ENCODE measurements around the gene ADAMTS16.

ADAMTS16 gene

DNA sequence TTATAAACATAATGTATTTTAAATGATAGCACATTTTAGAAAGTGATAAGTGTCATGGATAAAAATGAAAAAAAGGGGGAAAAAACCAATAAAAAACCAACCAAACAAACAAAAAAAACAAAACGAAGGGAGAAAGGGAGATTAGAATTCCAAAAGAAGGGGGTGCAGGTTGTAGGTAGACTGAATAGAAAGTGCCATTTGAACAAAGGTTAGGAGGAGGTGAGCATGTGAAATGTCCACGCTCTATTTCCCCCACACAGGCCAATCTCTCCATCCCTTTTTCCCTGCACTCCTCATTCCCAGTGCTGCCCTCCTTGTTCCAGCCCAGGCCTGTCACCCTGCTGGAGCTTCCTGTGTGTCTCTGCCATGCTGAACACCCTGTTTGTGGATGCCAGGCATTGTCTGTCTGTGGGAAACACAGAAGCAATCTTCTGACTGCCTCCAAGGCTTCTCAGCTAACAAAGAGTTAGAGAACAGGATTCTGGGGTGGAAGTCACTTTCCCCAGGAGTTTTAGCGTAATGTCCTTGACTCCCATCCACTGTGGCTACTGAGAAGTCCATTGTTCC is 138.8 kb downstream of the ADAMTS16 start:
- no peaks in the 10 kb centered on the region for H3K36me3 ChIP-seq
- H3K27me3 ChIP-seq (ENCODE audit: insufficient read depth, low read depth, severe bottlenecking), result peaks cover 70% of the 10 kb centered on the region
- peaks cover 3% of the 10 kb centered on the region for H3K9me3 ChIP-seq (ENCODE audit: severe bottlenecking)
- no peak overlapping the region for H3K27ac ChIP-seq
- no peak for DNase-seq
- TF ChIP-seq, protein P1, sequence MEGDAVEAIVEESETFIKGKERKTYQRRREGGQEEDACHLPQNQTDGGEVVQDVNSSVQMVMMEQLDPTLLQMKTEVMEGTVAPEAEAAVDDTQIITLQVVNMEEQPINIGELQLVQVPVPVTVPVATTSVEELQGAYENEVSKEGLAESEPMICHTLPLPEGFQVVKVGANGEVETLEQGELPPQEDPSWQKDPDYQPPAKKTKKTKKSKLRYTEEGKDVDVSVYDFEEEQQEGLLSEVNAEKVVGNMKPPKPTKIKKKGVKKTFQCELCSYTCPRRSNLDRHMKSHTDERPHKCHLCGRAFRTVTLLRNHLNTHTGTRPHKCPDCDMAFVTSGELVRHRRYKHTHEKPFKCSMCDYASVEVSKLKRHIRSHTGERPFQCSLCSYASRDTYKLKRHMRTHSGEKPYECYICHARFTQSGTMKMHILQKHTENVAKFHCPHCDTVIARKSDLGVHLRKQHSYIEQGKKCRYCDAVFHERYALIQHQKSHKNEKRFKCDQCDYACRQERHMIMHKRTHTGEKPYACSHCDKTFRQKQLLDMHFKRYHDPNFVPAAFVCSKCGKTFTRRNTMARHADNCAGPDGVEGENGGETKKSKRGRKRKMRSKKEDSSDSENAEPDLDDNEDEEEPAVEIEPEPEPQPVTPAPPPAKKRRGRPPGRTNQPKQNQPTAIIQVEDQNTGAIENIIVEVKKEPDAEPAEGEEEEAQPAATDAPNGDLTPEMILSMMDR (IDR thresholded peaks at IDR 0.05; ENCODE audit: low read depth, low read length), result no peak
- no peak overlapping the region for H3K4me3 ChIP-seq (ENCODE audit: low read depth, low read length)

DNA sequence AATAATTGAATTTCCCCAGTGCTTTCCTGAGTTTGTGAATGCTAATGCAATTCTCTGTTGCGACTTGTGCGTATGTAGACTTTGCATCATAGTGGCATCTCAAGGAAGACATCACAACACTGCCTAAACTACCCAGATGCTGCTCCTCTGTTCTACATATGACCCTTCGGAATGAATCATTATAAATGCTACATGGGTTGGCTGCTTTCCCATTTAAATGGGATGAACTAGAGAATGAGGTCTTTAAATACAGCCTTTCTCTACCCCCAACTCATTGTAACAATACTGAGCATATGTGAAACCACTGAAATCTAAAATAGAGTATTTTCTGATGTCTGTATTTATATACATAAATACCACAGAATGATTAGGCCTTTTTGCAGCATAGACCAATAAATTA is 145.8 kb downstream of the ADAMTS16 start:
- no peak overlapping the region for H3K27ac ChIP-seq
- H3K36me3 ChIP-seq, result no peaks in the 10 kb centered on the region
- no peak overlapping the region for H3K4me3 ChIP-seq (ENCODE audit: low read depth, low read length)
- TF ChIP-seq, protein P1 (IDR thresholded peaks at IDR 0.05; ENCODE audit: low read depth, low read length), result no peak
- H3K27me3 ChIP-seq (ENCODE audit: insufficient read depth, low read depth, severe bottlenecking), result peaks cover 80% of the 10 kb centered on the region
- no peak for DNase-seq
- H3K9me3 ChIP-seq (ENCODE audit: severe bottlenecking), result peaks cover 3% of the 10 kb centered on the region

DNA sequence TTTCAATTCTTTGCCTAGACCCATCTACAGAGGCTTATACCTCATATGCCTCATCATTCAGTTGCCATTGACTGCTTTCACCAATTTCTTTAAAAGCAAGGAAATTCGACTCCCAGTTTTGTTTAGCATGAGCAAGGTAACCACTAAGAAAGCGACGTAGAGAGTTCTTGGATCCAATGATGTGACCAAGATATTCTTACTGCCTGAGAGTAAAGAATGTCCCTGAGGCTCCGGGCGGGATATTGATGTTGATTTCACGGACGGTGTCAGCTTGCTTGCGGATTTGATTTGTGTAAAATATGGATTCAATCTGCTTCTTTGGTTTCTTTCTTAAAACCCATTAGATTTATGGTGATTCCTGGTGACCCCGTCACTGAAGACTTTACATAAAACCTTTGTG is 147.3 kb downstream of the ADAMTS16 start:
- H3K4me3 ChIP-seq (ENCODE audit: low read depth, low read length), result no peak overlapping the region
- peaks cover 78% of the 10 kb centered on the region for H3K27me3 ChIP-seq (ENCODE audit: insufficient read depth, low read depth, severe bottlenecking)
- H3K36me3 ChIP-seq, result no peaks in the 10 kb centered on the region
- H3K27ac ChIP-seq, result no peak overlapping the region
- H3K9me3 ChIP-seq (ENCODE audit: severe bottlenecking), result peaks cover 3% of the 10 kb centered on the region
- no peak for DNase-seq
- TF ChIP-seq, protein P1 (IDR thresholded peaks at IDR 0.05; ENCODE audit: low read depth, low read length), result no peak

DNA sequence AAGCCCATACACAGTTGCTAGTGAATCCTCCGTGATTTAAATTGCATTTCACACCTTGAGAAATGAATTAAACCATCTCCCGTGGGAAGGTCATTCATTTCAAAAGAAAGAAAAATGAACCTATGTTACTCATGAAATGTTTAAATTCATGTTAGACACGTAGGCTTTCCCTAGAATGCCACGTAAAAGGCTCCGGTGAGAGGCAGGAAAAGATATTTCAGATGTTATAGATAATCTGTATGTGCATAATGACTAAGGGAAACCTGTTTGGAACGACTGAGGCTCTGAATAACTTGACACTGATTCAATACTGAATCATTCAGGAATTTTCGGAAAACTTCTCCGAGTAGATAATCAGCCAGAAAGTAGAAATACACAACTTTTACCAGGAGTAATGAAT is 148.1 kb downstream of the ADAMTS16 start:
- Histone ChIP-seq H3K4me3 (ENCODE audit: low read depth, low read length) (no peak overlapping the region), H3K9me3 (ENCODE audit: severe bottlenecking) (peaks cover 3% of the 10 kb centered on the region), H3K36me3 (no peaks in the 10 kb centered on the region), H3K27me3 (ENCODE audit: insufficient read depth, low read depth, severe bottlenecking) (peaks cover 81% of the 10 kb centered on the region), H3K27ac (no peak overlapping the region)
- TF ChIP-seq, protein P1 (IDR thresholded peaks at IDR 0.05; ENCODE audit: low read depth, low read length), result no peak
- DNase-seq, result no peak

DNA sequence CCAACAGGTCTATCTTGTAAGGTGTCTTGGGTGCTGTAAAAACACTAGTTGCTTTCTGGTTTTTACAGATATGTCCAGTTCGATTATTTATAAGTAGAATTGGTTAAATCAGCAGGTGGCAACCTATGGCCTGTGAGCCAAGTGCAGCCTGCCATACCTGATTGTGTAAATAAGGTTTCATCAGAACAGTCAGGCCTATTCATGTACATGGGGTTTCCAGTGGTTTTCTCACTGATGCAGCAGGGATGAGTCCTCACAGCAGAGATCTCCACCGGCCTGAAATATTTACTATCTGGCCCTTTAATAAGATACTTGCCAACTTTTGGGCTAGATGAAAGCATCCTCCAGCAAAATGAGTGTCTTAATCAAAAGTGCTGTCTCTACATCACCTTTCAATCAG is 149.4 kb downstream of the ADAMTS16 start:
- H3K36me3 ChIP-seq, result no peaks in the 10 kb centered on the region

More for the DNA sequence above, 149.4 kb downstream of the ADAMTS16 start:
- Histone ChIP-seq H3K27me3 (ENCODE audit: insufficient read depth, low read depth, severe bottlenecking) (peaks cover 89% of the 10 kb centered on the region), H3K4me3 (ENCODE audit: low read depth, low read length) (no peak overlapping the region), H3K9me3 (ENCODE audit: severe bottlenecking) (no peaks in the 10 kb centered on the region), H3K27ac (no peak overlapping the region)
- no peak for DNase-seq
- TF ChIP-seq, protein P1 (IDR thresholded peaks at IDR 0.05; ENCODE audit: low read depth, low read length), result no peak
